H1 (cell line): ENCODE results near the gene MPDU1. TPM values are rescaled to one million over a fixed set of nuclear protein-coding genes. Genes with fewer than 3 reads are reported as not detected.

Source experiments
- CTCF ChIA-PET: fragments of 300-600 bp; sonication (Branson Sonifier 250); formaldehyde crosslinking; loops from one replicate; lab custom pipeline; 2021; ENCODE audit not compliant: partially characterized antibody; lab: Charles Lee
- POLR2A ChIA-PET: fragments of 300-600 bp; sonication (Branson Sonifier 250); formaldehyde crosslinking; loops from one replicate; lab custom pipeline; 2021; ENCODE audit warnings: inconsistent platforms; ENCODE audit not compliant: partially characterized antibody; lab: Charles Lee
- DNase-seq, 2 experiments: peaks; one replicate each; pipeline versions ENCODE4 v3.0.0 to v3.0.0-alpha.2; 2010 to 2022; ENCODE audit warnings: low spot score in 2 of 2, low read depth in 1 of 2, mixed read lengths in 1 of 2
- FAIRE-seq: peaks from 2 replicates; lab custom pipeline; 2011; peaks lifted over from hg19 to GRCh38; lab: Jason Lieb, UNC
- H2AFZ ChIP-seq: 2 replicates; pipeline ENCODE4 v1.8.1; 2012; ENCODE audit warnings: low read length, inconsistent platforms
- H2AK5ac ChIP-seq: 2 replicates; pipeline ENCODE4 v1.6.1; 2013; ENCODE audit warnings: low read depth, low read length
- H2BK120ac ChIP-seq: replicated peaks from 2 replicates; pipeline ENCODE3; 2013; ENCODE audit warnings: low read depth, low read length, inconsistent platforms
- H2BK12ac ChIP-seq: 2 replicates; pipeline ENCODE4 v1.6.1; 2013; ENCODE audit warnings: low read depth, low read length
- H2BK15ac ChIP-seq: 2 replicates; pipeline ENCODE4 v1.6.1; 2013; ENCODE audit warnings: low read length
- H2BK20ac ChIP-seq: 2 replicates; pipeline ENCODE4 v1.6.1; 2013; ENCODE audit warnings: low read length
- H2BK5ac ChIP-seq: 2 replicates; pipeline ENCODE4 v1.6.1; 2013; ENCODE audit warnings: low read depth, low read length
- H3K14ac ChIP-seq: 2 replicates; pipeline ENCODE4 v1.6.1; 2013; ENCODE audit warnings: inconsistent platforms; ENCODE audit not compliant: insufficient read length
- H3K18ac ChIP-seq: 2 replicates; pipeline ENCODE4 v1.6.1; 2013; ENCODE audit warnings: low read length; ENCODE audit errors: extremely low read depth
- H3K23ac ChIP-seq: 2 replicates; pipeline ENCODE4 v1.6.1; 2013; ENCODE audit warnings: inconsistent platforms; ENCODE audit not compliant: insufficient read length
- H3K23me2 ChIP-seq: 2 replicates; pipeline ENCODE4 v1.6.1; 2013; ENCODE audit warnings: low read depth, low read length
- H3K27ac ChIP-seq: 2 replicates; pipeline ENCODE4 v1.6.1; 2011; ENCODE audit warnings: low read depth, low read length, inconsistent platforms
- H3K27me3 ChIP-seq, 4 experiments: replicated peaks in 1 of 4; 1 replicate in 1 of 4; 2 replicates in 3 of 4; pipeline versions ENCODE4 v1.6.1 to v1.8.1; 2011 to 2013; ENCODE audit warnings: low read length in 3 of 4, mild to moderate bottlenecking in 3 of 4, inconsistent platforms in 2 of 4, mixed read lengths in 2 of 4, moderate library complexity in 1 of 4; ENCODE audit not compliant: control insufficient read depth in 3 of 4, insufficient read depth in 3 of 4; ENCODE audit errors: extremely low read depth in 1 of 4
- H3K36me3 ChIP-seq, 4 experiments: 2 replicates each; pipeline versions ENCODE4 v1.6.1 to v1.8.1; 2011 to 2013; ENCODE audit warnings: mild to moderate bottlenecking in 4 of 4, low read length in 3 of 4, moderate library complexity in 2 of 4, control low read depth in 1 of 4, inconsistent platforms in 1 of 4; ENCODE audit not compliant: insufficient read depth in 4 of 4, control insufficient read depth in 2 of 4
- H3K4ac ChIP-seq: replicated peaks from 2 replicates; pipeline ENCODE3; 2013; ENCODE audit warnings: low read length, low read depth, mixed read lengths, inconsistent platforms; ENCODE audit not compliant: insufficient read length
- H3K4me1 ChIP-seq, 4 experiments: replicated peaks in 1 of 4; 1 replicate in 1 of 4; 2 replicates in 3 of 4; pipeline versions ENCODE4 v1.6.1 to v1.8.1; 2011 to 2013; ENCODE audit warnings: low read length in 3 of 4, inconsistent platforms in 2 of 4, mixed read lengths in 1 of 4; ENCODE audit not compliant: insufficient read depth in 4 of 4, control insufficient read depth in 3 of 4
- H3K4me2 ChIP-seq, 2 experiments: 2 replicates each; pipeline versions ENCODE4 v1.6.1 to v1.8.1; 2011 to 2013; ENCODE audit warnings: low read depth in 2 of 2, low read length in 2 of 2, control low read depth in 1 of 2, inconsistent platforms in 1 of 2, mild to moderate bottlenecking in 1 of 2; ENCODE audit not compliant: insufficient read depth in 1 of 2
- H3K4me3 ChIP-seq, 4 experiments: fragments of 200-600, 300-600 bp in 1 of 4; sonication (generic), shearing (Covaris generic), sonication (Bioruptor Twin) in 1 of 4; 2 replicates each; pipeline versions ENCODE4 v1.5.1 to v1.8.1; 2011 to 2016; ENCODE audit warnings: low read length in 4 of 4, low read depth in 3 of 4, control low read depth in 2 of 4, inconsistent platforms in 2 of 4, mild to moderate bottlenecking in 2 of 4, mixed read lengths in 1 of 4, moderate library complexity in 1 of 4; ENCODE audit not compliant: insufficient read depth in 2 of 4; ENCODE audit errors: extremely low read depth in 1 of 4
- H3K56ac ChIP-seq: replicated peaks from 2 replicates; pipeline ENCODE3; 2013; ENCODE audit warnings: low read depth, mild to moderate bottlenecking, mixed read lengths, low read length, inconsistent platforms; ENCODE audit not compliant: insufficient read length
- H3K79me1 ChIP-seq: 2 replicates; pipeline ENCODE4 v1.6.1; 2013; ENCODE audit warnings: low read depth, low read length, control low read depth
- H3K79me2 ChIP-seq, 2 experiments: 2 replicates each; pipeline versions ENCODE4 v1.6.1 to v1.8.1; 2012 to 2013; ENCODE audit warnings: low read length in 2 of 2, mild to moderate bottlenecking in 2 of 2, inconsistent platforms in 1 of 2; ENCODE audit not compliant: insufficient read depth in 2 of 2, control insufficient read depth in 1 of 2
- H3K9ac ChIP-seq, 4 experiments: replicated peaks in 1 of 4; 1 replicate in 1 of 4; 2 replicates in 3 of 4; pipeline versions ENCODE4 v1.6.1 to v1.8.1; 2011 to 2013; ENCODE audit warnings: low read depth in 3 of 4, low read length in 3 of 4, control low read depth in 2 of 4, mild to moderate bottlenecking in 2 of 4, moderate library complexity in 2 of 4, inconsistent platforms in 1 of 4; ENCODE audit errors: extremely low read depth in 1 of 4
- H3K9me3 ChIP-seq, 2 experiments: 2 replicates each; pipeline versions ENCODE4 v1.6.1 to v1.8.1; 2012 to 2013; ENCODE audit warnings: mild to moderate bottlenecking in 2 of 2, moderate library complexity in 2 of 2, control low read depth in 1 of 2, inconsistent platforms in 1 of 2, low read depth in 1 of 2, low read length in 1 of 2, mixed read lengths in 1 of 2; ENCODE audit not compliant: insufficient read depth in 2 of 2
- H4K20me1 ChIP-seq, 2 experiments: replicated peaks in 1 of 2; 2 replicates each; pipeline versions ENCODE3 to v1.8.1; 2011 to 2013; ENCODE audit warnings: inconsistent platforms in 2 of 2, low read length in 2 of 2, mild to moderate bottlenecking in 1 of 2; ENCODE audit not compliant: insufficient read depth in 2 of 2, control insufficient read depth in 1 of 2
- H4K5ac ChIP-seq: 2 replicates; pipeline ENCODE4 v1.6.1; 2013; ENCODE audit warnings: low read length, low read depth, mixed read lengths, inconsistent platforms; ENCODE audit not compliant: insufficient read length
- H4K8ac ChIP-seq: 2 replicates; pipeline ENCODE4 v1.8.0; 2013; ENCODE audit warnings: mild to moderate bottlenecking, moderate library complexity, low read length, inconsistent platforms; ENCODE audit not compliant: insufficient read depth; ENCODE audit errors: extremely low read depth
- H4K91ac ChIP-seq: replicated peaks from 2 replicates; pipeline ENCODE3; 2013; ENCODE audit warnings: low read length, mixed read lengths, inconsistent platforms; ENCODE audit not compliant: insufficient read length
- ASH2L ChIP-seq: fragments of 200-600, 300-600 bp; sonication (generic); IDR thresholded peaks from one replicate; pipeline ENCODE4 v1.7.1; 2017; ENCODE audit warnings: low read length
- CBX5 ChIP-seq: fragments of 300-800, 300-1000 bp; sonication (generic); IDR thresholded peaks from 2 replicates; pipeline ENCODE4 v1.7.1; 2016; ENCODE audit warnings: antibody characterized with exemption, low read length, low read depth
- EGR1 ChIP-seq: IDR thresholded peaks from 2 replicates; pipeline ENCODE4 v1.6.1; 2011; ENCODE audit warnings: low read depth, low read length, borderline replicate concordance
- HDAC6 ChIP-seq: IDR thresholded peaks from one replicate; pipeline ENCODE4 v1.7.1; 2012; ENCODE audit warnings: low read depth, mild to moderate bottlenecking, inconsistent platforms, low read length, moderate library complexity
- MAFK ChIP-seq: IDR thresholded peaks from 2 replicates; pipeline ENCODE4 v1.6.1; 2012; ENCODE audit warnings: low read depth, mild to moderate bottlenecking, improper control_type of control experiment, low read length
- MAX ChIP-seq: IDR thresholded peaks from 2 replicates; pipeline ENCODE4 v1.6.1; 2012; ENCODE audit warnings: inconsistent platforms
- POU5F1 ChIP-seq: IDR thresholded peaks from 2 replicates; pipeline ENCODE4 v1.6.1; 2011; ENCODE audit warnings: low read depth, mild to moderate bottlenecking, low read length, moderate library complexity
- RAD21 ChIP-seq, 2 experiments: IDR thresholded peaks in 1 of 2; conservative IDR thresholded peaks in 1 of 2; 2 replicates each; pipeline ENCODE4 v1.6.1; 2011; ENCODE audit warnings: low read depth in 2 of 2, low read length in 2 of 2, improper control_type of control experiment in 1 of 2, inconsistent platforms in 1 of 2, mild to moderate bottlenecking in 1 of 2, moderate library complexity in 1 of 2
- SP2 ChIP-seq: IDR thresholded peaks from 2 replicates; pipeline ENCODE4 v1.6.1; 2012; ENCODE audit warnings: mild to moderate bottlenecking, low read length, inconsistent platforms
- TAF7 ChIP-seq: optimal IDR thresholded peaks from 2 replicates; pipeline ENCODE3; 2011; ENCODE audit warnings: low read depth, mild to moderate bottlenecking, inconsistent platforms, low read length, moderate library complexity, borderline replicate concordance
- WGBS, 2 experiments: shearing (Covaris generic) in 1 of 2; methylation state at CpG; one replicate each; pipeline versions ENCODE4 v1.1.6 to v1.1.7; 2013 to 2015; ENCODE audit warnings: low lambda C conversion rate in 2 of 2, mixed read lengths in 2 of 2, inconsistent platforms in 1 of 2, low coverage in 1 of 2, missing lambda C conversion rate in 1 of 2; ENCODE audit not compliant: insufficient replicate concordance in 2 of 2, insufficient coverage in 1 of 2, insufficient read length in 1 of 2; ENCODE audit errors: extremely low coverage in 1 of 2, missing lambda C conversion rate in 1 of 2; 5-methylcytosine and 5-hydroxymethylcytosine counted together
- polyA plus RNA-seq, 7 experiments: library from polyadenylated mRNA; depleted of rRNA in 3 of 7; stranded (reverse) in 5 of 7; unstranded in 2 of 7; fragments of >200 nt in 5 of 7; fragments of 200-250 nt in 2 of 7; gene quantifications; 1 replicate in 5 of 7; 2 replicates in 1 of 7; 4 replicates in 1 of 7; pipeline versions ENCODE4 v1.2.1 to v1.2.3, GENCODE V29; 2011 to 2013; ENCODE audit warnings: missing spikeins in 2 of 7, mixed read lengths in 2 of 7
- total RNA-seq: library from RNA; stranded (reverse); fragmentation: NEBNext Ultra II Directional; extraction: Animal tissue kit (Norgen Biotek cat#: 25700); gene quantifications from 2 replicates; pipeline ENCODE4 v1.2.1, GENCODE V29; 2021

The MPDU1 gene
- total and polyA plus RNA-seq, 2 of the 8 experiments (the other 6 are each of a cell fraction or from before 2014, with no cell fraction given): 63.2 to 142 TPM

GRCh38 chr17:7591596-7591995, 7.9 kb downstream of the MPDU1 start:
- peak overlapping the region in 1 of 4 experiments; percentile 23; a peak in 1 of 8 replicates for H3K4me3 ChIP-seq
- no peaks in the 10 kb centered on the region for H3K9me3 ChIP-seq
- peaks cover 0 to 2% of the 10 kb centered on the region in 2 experiments for H4K20me1 ChIP-seq
- H2BK20ac ChIP-seq: no peak overlapping the region
- H3K79me1 ChIP-seq: no peaks in the 10 kb centered on the region; the same call in 1 of the 2 replicates
- H3K36me3 ChIP-seq: peaks cover 17 to 60% (median 43%) of the 10 kb centered on the region in 4 experiments
- H3K27me3 ChIP-seq: no peaks in the 10 kb centered on the region
- no peak overlapping the region for H3K4ac ChIP-seq
- H3K9ac ChIP-seq: no peak overlapping the region
- H3K18ac ChIP-seq: no peak overlapping the region; the same call in 1 of the 2 replicates
- H4K91ac ChIP-seq: no peak overlapping the region
- H2BK12ac ChIP-seq: 0 out of 2 replicates have a peak overlapping the region, but pooled peaks have one; percentile 17
- H3K56ac ChIP-seq: no peak overlapping the region
- ChIA-PET CTCF (interaction anchor here (0.9 to 2.4 kb wide), 5 partner anchors 10 to 96 kb away, joined by 3 to 10 read pairs (median 4); partner anchors contain the start of genes CD68 and WRAP53), POLR2A (interaction anchor here (0.9 to 28.5 kb wide), 8 partner anchors 10 to 95 kb away, joined by 3 to 1144 read pairs (median 11); partner anchors contain the start of genes CD68, FXR2, SAT2 and SENP3)
- no peak overlapping the region for H2AFZ ChIP-seq
- no peak overlapping the region for H3K14ac ChIP-seq
- no peak overlapping the region for H4K5ac ChIP-seq
- H2BK15ac ChIP-seq: no peak overlapping the region
- FAIRE-seq (no peak), DNase-seq (no peak)
- peaks cover 6 to 21% (median 18%) of the 10 kb centered on the region in 4 experiments for H3K4me1 ChIP-seq
- peaks cover 15% of the 10 kb centered on the region; the same call in 1 of the 2 replicates for H3K23me2 ChIP-seq
- H3K4me2 ChIP-seq: peak overlapping the region in 1 of 2 experiments; percentile 71; a peak in 3 of 4 replicates
- no peak overlapping the region for H3K23ac ChIP-seq
- H2BK5ac ChIP-seq: peak overlapping the region; percentile 66
- WGBS, 2 experiments: 95% methylated on average over 5 of the region's 5 CpGs; no CpG with 5 or more reads in 1 of the 2 experiments
- H3K27ac ChIP-seq: peak overlapping the region; percentile 87
- no peak overlapping the region; the same call in 1 of the 2 replicates for H4K8ac ChIP-seq
- 0 out of 2 replicates have a peak overlapping the region, but pooled peaks have one; percentile 19 for H2AK5ac ChIP-seq
- no peak overlapping the region for H2BK120ac ChIP-seq
- no peaks in the 10 kb centered on the region for H3K79me2 ChIP-seq
- TF ChIP-seq MAX (no peak), HDAC6 (no peak), CBX5 (no peak), RAD21 (IDR thresholded peaks at IDR 0.05 in 1 of 2, conservative IDR thresholded peaks at IDR 0.05 in 1 of 2; ENCODE audit: low read depth in 2 of 2, low read length in 2 of 2) (no peak), SP2 (no peak), MAFK (no peak), POU5F1 (no peak), ASH2L (no peak), TAF7 (no peak), EGR1 (no peak)
